Vagina (tissue), 2 donors: ENCODE measurements around the gene ABCA7.

Source experiments
- CTCF ChIP-seq, 3 experiments: fragments of 450-650 bp in 2 of 3; fragments of 200-600 bp in 1 of 3; sonication (generic) in 1 of 3; IDR thresholded peaks; one replicate each; pipeline ENCODE4 v1.5.1; 2017 to 2019; ENCODE audit warnings: antibody characterized with exemption in 3 of 3, mild to moderate bottlenecking in 2 of 3, moderate library complexity in 2 of 3
- POLR2A ChIP-seq, 2 donors: fragments of 450-650 bp; IDR thresholded peaks; one replicate each; pipeline ENCODE4 v1.6.1; 2017; ENCODE audit warnings: antibody characterized with exemption in 2 of 2, mild to moderate bottlenecking in 2 of 2, moderate library complexity in 2 of 2
- POLR2AphosphoS5 ChIP-seq, 2 donors: sonication (generic); formaldehyde crosslinking; IDR thresholded peaks; one replicate each; pipeline ENCODE4 v1.9.0; 2017; ENCODE audit warnings: antibody characterized with exemption in 2 of 2, mild to moderate bottlenecking in 2 of 2, low read depth in 1 of 2; ENCODE audit not compliant: insufficient read depth in 1 of 2

- TF ChIP-seq POLR2AphosphoS5 (IDR thresholded peaks at IDR 0.05; ENCODE audit: insufficient read depth in 1 of 2, low read depth in 1 of 2) (no peak), CTCF (IDR thresholded peaks at IDR 0.05) (no peak), POLR2A (IDR thresholded peaks at IDR 0.05) (no peak)
Observed at GRCh38 chr19:1080360-1081161, 40.7 kb downstream of the ABCA7 start.
